NCI-H510A treated with DMSO at 0.1 percent for 48 hours (cell line): ENCODE measurements around the gene UBR2.
A peak's percentile ranks its signal among the peaks of the same experiment; 100 is the strongest.

ENCODE experiments used
- DNase-seq: peaks from one replicate; lab custom pipeline; 2025; lab: John Stamatoyannopoulos, UW

Gene UBR2

DNA sequence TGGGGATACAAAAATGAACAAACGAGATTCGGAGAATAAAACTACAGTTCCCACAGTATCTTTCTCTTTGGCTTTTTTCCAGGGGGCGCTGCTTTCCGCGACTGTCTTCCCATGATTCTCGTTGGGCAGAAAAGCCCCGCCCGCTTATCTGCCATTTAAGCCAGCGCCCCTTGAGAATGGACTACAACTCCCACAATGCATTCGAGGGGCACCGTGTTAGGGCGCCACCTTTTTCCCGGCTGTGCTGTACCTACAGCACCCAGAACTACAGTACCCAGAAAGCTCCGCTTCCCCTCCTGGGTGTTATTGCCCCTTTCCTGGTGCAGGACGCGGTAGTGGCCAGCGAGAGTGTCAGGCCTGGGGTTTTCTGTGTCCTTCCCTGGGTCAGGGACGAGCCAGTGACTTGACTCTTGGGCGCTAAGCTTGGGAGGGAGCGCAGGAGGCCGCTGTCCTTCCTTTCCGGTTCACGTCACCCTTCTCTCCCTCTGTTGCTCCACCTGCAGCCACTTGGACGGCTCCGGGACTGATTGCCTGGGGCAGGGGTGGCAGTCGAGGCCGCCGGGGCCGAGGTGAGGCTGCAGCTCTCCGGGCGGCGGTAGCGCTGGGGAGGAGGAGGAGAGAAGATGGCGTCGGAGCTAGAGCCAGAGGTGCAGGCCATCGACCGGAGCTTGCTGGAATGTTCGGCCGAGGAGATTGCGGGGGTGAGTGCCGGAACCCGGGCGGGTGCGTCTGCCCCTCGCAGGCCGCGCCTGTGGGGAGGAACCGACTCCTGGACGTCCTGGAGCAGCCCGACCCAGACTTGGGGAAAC, at the start of gene UBR2:
Gene UBR2, plus strand, starts transcription at position 333 of the 809 bp plus-strand sequence. Its CDS starts 291 bp downstream, at position 624.
- DNase-seq, result peak; percentile 99

DNA sequence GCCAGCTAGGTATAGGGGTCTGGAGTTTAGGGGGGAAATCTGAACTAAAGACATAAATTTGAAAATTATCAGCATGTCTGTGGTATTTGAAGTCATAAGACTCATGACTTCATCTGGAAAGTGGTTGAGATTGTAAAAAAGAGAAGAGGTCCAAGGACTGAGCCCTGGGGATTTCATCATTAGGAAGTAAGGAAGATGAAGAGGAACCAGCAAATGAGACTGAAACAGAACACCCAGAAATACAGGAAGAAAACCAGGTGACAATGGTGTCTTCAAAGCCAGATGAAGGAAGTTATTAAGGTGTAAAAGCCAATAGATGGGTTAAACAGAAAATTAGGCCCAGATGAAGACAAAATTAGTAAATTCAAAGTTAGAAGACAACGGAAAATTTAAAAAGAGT, 49.1 kb upstream of the UBR2 start:
- DNase-seq, result no peak

DNA sequence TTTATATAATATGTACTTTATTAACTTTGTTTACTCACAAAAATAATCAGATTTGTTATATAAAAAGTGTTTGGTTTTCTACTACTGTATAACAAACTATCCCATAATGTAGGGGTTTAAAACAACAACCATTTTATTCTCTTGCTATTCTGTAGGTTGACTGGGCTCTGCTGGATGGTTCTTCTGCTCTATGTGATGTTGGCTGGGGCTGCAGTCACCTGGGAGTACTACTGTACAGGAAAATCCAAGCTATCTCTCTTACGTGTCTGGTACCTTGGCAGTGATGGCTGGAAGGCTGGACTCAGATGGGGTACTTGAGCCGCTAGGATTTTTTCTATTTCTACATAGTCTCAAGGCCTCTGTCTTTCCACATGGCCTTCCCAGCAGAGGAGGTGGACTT, 44.0 kb upstream of the UBR2 start:
- no peak for DNase-seq

DNA sequence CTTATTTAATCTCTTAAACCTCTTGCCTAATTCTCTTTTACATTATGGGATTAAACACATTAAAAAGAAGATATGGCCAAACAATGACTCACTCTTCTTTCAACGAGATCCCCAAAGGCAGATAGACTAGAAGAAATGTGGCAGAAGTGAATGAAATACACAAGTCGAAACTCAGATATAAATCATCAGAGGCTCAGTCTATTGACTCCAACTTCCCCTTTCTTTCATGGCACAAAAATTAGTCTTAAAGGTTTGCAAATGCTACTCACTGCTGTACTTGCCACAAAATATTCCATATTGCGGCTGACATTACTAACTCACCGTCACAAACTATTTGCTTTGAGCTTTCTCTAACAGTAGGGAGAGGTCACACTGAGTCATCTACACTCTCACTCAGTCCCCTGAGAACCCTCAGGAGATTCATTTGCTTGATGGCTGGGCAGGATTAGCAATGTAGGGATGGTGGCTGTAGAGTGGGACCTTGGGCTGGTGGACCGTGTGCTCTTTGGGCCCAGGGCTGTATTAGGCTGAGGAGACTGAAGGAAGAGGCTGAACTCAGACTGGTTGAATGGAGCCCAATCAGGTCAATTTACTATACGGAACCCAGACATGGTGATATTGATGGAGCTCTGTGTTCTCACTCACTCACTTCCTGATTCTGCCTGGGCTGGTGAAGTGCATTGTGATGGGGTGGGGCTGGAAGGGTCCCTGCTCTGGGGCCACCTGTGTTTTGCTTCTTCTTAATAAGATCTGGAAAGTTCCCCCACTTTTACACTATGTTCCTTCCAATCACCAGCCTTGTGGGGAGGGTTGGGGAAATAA, 42.8 kb upstream of the UBR2 start:
- DNase-seq, result no peak

DNA sequence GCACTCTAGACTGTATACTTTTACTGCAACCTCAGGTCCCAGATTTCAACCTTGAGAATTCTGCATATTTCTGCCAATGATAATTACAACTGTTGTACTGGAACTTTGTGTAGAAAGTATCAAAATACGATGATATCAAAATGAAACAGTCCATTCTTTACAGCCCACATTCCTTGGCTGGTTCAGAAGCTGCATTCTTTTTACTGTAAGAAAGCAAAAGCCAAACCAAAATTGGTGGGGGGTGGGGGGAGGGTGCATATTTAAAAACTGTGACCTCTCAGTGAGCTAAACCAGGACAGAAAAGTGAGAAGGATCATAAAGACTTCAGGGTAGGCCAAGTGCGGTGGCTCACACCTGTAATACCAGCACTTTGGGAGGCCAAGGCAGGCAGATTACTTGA, 41.8 kb upstream of the UBR2 start:
- DNase-seq, result no peak

DNA sequence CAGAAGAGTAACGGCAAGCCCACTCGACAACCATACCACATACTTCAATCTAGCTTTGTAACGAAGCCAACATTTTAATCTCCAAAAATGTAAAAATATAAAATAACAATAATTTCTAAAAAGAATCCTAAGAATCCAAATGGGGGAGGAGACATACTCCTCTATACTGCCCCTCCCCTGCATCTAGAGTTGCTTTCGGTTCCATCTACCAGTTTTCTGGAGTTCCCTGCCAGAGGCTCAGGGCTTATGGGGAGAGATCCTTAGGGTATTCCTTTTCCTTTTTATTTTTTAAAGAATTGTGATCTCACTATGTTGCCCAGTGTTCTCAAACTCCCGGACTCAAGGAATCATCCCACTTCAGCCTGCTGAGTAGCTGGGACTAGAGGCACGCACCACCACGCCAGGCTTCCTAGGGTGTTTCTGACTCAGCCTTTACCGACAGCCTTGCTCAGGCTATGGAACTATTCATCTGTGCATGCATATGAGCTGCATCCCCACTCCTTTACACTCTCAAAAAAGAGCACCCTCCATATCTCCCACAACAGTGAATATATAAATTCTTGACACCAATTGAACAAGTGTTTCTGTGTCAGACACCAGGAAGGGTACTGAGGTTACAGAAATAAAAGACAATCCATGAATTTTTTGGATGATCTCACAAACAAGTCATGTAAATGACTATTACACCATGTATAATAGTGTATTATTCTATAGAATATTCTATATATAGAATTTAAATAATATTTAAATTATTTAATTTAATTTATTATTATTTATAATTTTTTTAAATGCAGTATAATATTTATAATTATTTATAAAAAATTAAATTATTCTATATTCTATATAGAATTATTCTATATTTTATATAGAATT, 40.7 kb upstream of the UBR2 start:
- DNase-seq, result no peak

DNA sequence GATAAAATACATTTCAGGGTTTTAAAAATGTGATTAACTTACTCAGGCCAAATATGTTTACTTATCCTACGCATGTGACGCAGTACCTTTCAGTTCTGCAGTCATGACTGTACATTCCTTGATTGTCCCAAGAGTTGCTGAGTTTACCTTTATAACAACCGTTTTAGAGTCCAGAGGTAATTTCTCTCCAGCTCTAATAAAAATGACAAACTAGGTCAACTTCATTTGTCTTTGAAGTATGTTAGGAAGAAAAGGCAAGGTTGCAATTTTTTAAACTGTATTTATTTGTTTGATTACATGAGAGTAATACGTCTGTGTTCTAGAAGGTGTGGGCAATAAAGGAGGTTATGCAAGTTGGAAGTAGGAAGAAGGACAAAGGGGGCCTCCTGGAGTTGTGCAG, 38.6 kb upstream of the UBR2 start:
- DNase-seq, result no peak

DNA sequence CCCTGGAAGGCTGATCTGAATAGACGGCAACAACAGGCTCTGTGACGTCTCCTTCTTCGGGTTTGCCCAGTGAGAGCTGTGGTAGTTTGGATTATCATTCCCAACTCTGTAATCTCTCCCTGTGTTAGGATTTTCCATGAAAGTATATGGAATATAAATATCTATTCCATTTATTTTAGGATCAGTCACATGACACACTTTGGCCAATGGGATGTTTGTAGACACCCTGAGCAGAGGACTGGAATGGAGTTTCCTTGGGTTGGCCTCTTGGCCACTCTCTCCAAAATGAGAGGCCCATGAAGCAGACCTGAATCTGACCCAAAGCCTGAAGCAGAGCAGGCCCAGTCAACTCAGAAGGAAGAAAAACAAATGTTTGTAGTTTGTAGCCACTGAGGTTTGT, 37.2 kb upstream of the UBR2 start:
- DNase-seq, result no peak

DNA sequence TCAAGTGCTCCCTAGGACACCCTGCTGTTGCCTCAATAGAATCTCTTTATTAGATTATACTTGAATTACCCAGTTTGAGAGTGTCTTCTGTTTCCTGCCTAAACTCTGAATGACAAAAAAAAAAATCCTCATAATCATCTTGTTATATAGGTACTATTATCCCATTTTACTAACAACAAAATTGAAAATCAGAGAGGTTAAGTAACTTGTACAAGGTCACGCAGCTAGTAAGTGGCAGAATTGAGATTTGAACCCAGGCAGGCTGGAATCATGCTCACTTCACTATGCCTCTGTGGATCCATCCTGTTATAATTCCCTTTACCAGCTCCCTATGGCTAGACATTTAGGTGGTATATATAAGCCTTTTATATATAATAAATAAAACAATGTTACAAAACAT, 36.6 kb upstream of the UBR2 start:
- no peak for DNase-seq

DNA sequence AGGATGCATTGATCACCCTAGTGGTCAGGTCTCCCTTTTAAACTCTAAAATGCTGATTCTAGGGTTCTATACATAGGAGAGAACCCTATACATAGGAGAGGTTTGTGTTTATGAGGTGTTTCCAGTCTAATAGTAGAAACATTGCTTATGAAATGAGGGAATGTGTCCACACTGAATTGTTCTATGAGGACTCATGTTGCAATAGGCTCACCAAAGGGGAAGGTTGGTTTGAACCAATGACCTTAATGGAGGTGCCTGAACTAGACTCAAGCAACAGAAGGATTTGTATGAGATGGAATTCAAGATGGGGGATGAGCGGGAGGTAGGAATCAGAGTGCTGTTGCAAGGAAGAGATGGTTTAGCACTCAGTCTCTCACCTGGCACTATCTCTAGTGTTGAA, 33.5 kb upstream of the UBR2 start:
- no peak for DNase-seq

DNA sequence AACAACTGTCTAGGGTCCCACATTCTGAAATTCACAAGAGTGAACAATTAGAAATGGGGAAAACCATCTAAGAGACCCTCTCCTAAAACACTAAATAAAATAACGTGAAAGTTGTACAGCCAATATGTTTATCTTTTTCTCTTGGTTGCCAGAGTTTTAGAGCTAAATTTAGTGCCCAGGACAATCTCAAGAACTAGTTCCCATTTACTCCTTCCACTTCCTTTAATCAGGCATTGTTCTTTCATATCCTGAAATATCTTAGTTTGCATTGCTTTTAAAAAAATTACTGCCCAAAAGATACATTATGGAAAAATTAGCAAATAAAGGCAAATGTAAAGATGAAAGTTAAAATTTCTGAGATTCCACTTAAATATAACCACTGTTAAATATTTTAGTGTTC, 33.1 kb upstream of the UBR2 start:
- no peak for DNase-seq

DNA sequence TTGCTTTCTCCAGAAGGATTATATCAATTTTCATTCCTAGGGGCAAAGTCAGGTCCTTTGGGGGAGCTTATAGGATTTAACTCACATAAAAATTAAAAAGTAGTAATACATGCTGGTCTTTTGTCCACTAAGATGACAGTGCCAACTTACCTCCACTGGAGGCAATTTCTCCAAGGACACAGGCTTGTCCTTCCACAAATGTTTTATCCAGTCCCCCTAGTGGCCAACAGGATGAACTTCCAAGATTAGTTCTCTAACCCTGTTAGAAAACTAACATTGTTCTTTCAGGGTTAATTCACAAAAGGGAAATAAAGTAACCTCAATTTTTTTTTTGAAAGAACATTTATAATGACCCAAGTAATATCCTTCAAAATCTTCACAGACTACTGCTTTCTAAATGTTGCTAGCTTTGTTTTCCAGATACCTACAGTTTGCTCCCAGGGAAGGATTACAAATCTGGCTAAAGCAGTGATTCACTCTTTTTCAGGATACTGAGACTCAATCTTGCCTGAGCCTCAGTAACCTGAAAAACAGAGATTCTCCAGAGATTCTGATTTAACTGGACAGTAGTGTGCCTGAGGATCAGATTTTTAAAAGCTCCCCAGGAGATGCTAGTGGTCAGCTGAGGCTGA, 31.7 kb upstream of the UBR2 start:
- peak; percentile 84 for DNase-seq

DNA sequence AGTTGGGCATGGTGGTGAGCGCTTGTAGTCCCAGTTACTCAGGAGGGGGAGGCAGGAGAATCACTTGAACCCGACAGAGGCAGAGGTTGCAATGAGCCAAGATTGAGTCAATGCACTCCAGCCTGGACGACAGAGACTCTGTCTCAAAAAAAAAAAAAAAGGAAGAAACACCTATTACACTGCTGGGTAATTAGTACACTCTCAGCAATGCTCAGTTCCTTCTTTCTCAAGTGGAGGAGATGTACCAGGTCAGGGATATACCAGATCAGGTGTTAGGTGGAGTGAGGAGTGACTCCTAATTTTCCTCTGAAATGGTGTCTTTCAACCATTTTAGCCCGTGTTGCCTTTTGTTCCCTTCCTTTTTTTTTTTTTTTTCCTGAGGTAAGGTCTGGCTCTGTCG, 30.0 kb upstream of the UBR2 start:
- no peak for DNase-seq

DNA sequence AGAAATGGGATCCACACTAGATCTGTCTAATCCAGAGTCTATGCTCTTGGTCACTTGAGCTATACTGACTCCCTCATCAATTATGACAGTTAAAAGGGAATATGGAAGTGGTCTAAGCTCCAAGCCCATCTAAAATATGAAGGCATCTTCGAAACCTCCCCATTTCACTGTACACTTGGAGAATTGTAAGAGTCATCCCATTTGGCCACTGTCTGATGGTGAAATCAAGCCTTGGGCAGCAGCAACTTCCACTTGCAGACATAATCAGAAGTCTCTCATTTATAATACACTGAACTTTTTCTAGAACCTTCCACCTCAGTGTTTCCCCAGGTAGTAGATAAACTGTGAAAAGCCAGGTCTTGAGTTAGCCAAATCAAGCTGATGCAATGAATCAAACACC, 26.3 kb upstream of the UBR2 start:
- no peak for DNase-seq

DNA sequence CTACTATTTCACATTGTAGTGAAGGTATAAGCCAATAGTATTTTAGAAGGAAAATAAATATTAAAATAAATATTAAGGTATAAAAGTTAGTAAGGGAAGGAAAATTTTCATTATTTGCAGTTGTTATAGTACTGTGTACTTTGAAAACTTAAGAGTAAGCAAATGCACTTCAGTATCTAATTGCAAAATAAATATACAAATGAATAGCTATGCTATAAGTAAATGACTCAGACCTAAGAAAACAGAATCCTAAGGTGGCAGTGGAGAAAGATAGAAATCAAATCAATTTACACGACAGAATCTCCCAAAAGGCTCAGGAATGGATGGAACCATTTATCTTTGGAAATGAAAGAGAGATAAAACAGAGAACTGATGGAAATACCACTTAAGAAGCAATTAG, 24.7 kb upstream of the UBR2 start:
- DNase-seq, result no peak

DNA sequence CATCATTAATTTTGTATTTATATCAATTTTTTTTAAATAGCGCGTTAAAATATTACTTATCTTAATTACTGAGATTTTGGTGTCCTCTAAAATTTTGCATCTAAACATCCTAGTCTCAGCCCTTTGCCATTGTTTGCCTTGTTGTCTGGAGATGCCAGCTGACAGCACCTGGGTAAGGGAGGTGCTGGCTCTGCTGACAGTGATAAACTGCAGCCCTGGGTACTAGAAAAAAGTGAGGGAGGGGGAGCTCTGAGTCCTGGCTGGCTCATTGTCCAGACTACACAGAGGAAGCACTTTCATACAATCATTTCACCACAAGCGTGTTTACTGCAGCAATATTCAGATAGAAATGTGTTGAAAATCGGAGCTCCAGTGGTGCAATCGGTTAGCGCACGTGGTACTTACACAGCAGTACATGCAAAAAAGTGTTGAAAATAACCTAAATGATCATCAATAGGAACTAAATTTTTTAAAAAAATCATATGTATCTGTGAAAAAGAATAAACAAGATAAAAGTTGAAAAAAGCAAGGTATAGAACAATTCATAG, 18.5 kb upstream of the UBR2 start:
- peak; percentile 28 for DNase-seq

DNA sequence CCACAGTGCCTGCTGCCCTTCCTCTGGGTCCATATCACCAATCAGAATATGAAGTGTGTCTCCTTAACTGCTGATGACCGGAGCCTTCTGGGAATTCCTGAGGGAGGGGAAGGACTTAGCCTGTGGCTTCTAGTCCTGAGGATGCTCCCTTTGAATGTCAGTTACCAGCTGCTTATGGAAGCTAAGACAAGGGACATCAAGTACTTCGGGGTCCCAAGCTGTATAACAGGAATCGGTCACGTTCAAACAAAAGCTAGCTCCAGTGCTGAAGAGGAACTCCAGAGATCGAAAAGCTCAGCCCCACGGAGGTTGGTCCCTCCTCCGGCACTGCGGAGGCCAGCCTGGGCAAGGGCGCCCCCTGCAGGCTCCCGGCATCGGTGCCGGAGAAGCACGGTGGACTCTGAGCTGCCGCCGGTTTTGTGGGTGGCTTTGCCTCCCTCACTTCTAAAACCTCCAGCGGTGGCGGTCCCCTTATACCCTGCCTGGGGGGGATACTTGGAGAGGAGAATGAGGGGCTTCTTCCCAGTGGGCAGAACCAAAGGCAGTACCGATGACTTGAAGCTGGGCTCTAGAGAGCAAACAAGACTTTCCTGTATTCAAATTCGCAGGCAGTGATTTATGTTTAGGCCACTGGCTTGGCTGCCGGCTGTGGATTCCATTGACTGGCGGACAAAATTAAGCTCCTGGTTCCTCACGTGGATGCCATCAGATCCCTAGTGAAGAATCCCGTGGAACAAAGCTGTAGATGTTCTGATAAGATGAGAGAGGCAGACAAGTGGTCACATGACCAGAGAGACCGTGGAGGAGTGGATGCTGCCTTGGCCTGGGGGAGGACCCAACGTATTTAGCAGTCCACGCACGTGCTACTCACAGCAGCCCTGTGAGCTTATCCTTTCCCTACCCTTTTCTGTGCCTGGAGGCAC, 16.2 kb upstream of the UBR2 start:
- peak; percentile 97 for DNase-seq

DNA sequence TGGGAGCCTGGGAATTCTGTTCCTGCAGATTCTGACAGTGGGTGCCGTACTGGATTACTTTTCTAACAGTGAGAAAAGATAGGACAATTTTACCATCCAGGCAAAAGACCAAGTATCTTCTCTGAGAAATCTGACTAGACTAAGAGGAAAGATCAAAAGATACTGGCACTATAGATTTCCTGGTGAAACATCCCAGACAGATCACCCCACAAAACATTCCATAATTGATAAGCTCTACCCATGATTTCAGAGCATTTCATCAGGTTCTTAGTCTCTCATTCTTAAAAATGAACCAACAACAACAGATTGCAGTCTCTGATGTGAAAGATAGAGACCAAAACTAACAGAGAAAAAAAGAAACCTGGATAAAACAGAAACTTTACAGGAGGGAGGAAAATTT, 13.6 kb upstream of the UBR2 start:
- no peak for DNase-seq

DNA sequence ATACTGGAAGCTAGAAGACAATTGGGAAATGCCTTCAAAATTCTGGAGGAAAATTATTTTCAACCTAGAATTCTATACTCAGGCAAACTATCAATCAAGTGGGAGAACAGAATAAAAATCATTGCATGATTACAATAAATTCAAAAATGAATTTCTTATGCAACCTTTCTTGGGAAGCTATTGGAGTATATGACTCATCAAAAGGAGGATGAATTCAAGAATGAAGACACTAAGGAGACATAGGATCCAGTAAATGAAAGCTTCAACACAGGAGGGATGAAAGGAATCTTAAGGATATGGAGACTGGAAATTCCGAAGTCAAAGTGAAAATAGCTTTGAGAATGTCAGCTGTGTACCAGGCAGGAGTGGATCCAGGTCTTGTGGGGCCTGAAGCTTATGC, 12.6 kb upstream of the UBR2 start:
- DNase-seq, result no peak

DNA sequence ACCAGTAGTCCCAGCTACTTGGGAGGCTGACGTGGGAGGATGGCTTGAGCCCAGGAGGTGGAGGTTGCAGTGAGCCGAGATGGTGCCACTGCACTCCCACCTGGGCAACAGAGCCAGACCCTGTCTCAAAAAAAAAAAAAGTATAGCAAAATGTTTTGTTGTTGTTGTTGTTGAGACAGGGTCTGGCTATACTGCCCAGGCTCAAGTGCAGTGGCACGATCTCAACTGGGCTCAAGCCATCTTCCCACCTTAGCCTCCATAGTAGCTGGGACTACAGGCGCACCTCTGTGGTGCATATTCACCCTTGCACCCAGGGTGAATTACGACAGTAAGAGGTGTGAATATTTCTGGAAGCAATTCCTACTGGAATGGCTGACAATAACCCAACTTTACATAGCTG, 11.4 kb upstream of the UBR2 start:
- DNase-seq, result no peak
